Fibroblast of peridontal ligament (primary cell): ENCODE measurements around the gene LANCL2.
"Not testable (repeated sequence)": the region's sequence is repeated elsewhere in the genome, so short reads cannot be mapped to it uniquely, and the experiment has no call there.

ENCODE experiments used
- DNase-seq: peaks from one replicate; pipeline ENCODE4 v3.0.0-alpha.2; 2010; ENCODE audit errors: extremely low read depth

LANCL2 gene

DNA sequence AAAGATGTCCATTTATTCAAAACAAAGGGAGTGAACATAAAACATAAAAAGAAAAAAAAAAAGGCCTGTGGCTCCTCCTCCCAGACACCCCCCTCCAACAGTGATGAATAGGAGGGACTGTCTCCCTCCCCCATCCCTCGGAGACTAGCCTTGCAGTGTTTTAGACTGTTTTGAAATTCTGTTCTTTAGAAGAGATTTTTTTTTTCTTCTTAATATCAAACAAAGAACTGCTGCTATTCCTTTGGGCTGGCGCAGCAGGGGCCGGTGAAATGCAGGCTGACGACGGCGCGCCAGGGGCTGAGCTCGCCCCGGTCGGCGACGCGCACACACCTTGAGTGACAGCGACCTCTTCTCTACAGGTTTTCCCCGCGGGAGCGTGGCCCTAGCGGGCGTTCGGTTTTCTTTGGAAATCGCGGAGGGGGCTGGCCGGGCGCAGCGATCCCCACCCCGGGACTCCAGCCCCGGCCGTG lies at the start of gene LANCL2:
TSS of gene LANCL2 (plus strand) at position 133 of the 470 bp plus-strand sequence. CDS start 689 bp downstream, outside the sequence.
- DNase-seq, result peak; percentile 51

DNA sequence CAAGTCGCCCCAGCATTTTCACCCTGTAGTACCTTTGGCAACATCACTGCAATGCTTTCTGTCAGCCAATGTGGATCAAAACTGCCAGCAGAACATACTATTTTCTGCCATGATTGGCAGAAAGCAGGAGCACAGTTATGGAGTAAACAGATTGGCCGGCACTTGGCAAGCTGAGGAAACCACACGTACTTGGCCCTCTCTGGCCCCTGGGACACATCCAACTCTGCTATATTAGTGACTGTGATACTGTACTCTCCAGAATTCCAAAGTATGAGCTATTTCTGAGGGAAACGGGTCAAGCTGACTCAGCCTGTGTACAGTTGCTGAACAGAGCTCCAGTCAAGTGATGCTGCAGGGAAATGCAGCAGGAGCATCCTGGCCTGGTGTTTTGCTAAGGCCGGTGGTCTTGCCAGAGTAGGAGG lies 39.8 kb upstream of the LANCL2 start:
- DNase-seq, result peak; percentile 98

DNA sequence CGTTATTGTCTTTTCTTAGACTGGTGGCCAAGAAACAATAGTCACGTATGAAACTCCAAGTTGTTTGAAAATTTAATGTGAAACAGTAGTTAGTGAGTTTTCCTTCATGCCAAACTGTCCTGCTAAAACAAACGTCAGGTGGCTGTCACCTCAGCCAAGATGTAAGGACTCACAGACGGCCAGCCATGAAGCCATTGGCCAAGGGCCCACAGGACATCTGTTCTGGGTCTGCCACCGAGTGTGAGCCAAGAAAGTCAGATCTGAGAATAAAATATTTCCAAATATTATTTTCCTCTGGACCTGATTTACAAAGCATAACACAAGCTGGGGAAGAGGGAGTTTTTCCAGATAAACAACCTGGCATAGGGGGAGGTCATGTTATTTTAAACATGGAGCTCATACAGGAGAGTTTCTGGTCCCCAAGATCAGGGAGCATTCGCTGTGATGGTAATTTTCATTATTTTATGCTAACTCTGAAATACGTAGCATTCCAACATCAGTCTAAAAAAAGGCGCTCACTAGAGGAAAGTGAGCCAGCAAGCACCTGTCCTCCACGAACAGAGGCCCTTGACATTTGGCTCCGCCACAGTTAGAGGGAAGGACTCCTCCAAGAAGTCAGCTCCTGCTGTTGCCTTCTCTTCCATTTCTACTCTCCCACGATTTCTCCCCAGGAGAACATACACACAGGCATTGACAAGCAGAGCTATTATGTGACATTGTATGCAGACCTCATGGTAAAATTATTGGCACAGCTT lies 38.9 kb upstream of the LANCL2 start:
- peak; percentile 40 for DNase-seq

DNA sequence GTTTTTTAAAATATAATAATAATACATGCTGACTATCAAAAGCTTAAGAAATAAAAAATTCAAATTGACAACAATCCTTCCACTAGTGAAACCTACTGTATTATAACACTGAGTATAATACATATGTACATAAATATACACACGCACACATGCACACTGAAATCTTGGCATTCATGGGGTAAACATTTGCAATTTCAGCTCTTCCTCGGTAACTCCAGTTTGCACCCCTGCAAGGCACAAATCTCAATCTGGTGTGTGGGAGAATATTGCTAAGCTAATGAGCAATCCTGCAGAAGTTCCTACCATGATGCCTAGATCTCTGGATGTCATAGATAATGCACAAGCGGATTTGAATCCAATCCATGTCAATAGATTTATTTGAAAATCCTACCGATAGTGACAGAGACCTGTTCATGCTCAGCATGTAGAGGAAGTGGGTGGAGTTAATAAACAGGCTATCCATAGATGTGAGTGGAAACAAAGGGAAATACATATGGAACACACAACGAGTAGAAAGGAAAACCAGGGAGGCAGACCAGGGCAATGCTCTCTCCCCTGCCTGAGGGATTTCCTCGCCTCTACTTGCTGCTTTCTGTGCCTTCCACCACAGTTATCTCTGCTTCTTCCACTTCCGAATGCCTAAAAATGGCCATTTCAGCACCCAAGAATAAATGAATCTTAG lies 38.1 kb upstream of the LANCL2 start:
- no peak for DNase-seq

DNA sequence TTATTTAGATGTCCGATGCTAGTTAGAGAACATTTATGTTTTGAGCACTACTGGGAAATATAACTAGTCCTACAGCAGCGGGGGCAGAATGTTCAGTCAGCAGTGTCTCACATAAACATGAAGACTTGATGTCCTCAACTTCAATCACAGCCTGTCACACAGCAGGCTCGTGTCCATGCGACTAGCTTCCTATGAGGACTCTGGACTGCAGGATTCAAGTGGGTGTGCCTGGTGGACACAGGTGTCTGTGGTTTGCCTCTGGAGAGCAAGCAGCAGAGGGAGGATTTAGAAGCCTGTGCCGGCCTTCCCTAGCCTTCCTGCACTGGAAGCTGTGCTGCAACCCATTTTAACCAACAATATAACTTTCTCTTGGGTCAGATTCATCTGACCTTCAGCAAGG lies 30.0 kb upstream of the LANCL2 start:
- no peak for DNase-seq

GRCh38 chr7:55335786-55336185 lies 29.4 kb upstream of the LANCL2 start:
- no peak for DNase-seq

GRCh38 chr7:55336540-55336939 lies 28.6 kb upstream of the LANCL2 start:
- DNase-seq, result no peak

- DNase-seq, result no peak
Observed at GRCh38 chr7:55339033-55340000, 25.8 kb upstream of the LANCL2 start.

DNA sequence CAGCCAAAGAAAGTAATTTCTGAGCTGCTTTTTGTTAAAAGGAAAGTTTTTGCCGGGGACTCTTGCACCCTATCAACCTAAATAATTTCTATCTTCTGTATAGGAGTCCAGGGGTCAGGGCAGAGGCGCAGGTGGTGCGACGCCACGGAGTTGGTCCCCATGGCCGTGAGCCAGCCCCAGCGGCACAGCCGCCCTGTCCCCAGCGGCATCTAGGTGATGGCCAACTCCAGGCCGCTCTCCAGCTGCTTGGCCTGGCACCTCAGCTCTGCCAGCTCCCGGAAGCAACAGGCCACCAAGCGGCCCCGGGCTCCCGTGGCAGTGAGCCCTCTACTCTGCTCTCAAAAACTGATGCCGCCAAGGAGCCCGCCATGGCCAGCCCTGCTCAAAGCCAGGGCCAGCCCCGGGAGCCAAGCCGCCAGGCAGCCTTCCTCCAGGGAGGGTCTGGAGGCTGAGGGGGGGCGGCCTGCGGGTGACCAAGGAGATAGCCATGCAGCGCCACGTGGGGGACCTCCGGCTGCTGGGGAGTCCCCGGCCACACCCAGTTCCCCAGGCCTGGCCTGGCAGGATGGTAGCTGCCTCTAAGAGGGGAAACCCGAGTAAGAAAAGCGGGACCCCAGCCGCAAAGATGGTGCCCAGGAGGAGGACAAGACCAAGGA lies 22.8 kb upstream of the LANCL2 start:
- DNase-seq, result no peak

GRCh38 chr7:55343002-55343781 lies 21.9 kb upstream of the LANCL2 start:
- DNase-seq, result no peak

GRCh38 chr7:55343860-55344606 lies 21.1 kb upstream of the LANCL2 start:
- no peak for DNase-seq

GRCh38 chr7:55344840-55345239 lies 20.3 kb upstream of the LANCL2 start:
- no peak for DNase-seq

GRCh38 chr7:55345292-55345691 lies 19.8 kb upstream of the LANCL2 start:
- no peak for DNase-seq

GRCh38 chr7:55348502-55348901 lies 16.6 kb upstream of the LANCL2 start:
- peak; percentile 59 for DNase-seq

DNA sequence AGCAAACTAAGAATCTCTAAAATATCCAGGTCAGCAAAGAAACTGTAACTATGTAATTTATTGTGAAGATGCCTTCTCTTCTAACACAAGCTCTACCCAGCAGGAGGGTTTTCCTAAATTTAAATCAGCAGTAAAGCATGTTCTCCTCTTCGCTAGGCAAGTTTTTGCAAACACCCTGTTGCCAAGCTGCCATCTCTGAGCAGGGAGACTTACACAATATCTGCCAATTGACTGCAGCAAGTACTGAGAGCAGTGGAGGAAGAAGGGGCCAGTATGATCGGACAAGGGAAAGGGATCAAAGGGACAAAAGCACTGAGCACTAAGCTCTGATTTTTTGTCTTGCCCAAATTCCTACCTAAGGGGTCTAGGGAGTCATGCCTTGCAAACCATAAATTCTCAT lies 16.0 kb upstream of the LANCL2 start:
- peak; percentile 29 for DNase-seq

DNA sequence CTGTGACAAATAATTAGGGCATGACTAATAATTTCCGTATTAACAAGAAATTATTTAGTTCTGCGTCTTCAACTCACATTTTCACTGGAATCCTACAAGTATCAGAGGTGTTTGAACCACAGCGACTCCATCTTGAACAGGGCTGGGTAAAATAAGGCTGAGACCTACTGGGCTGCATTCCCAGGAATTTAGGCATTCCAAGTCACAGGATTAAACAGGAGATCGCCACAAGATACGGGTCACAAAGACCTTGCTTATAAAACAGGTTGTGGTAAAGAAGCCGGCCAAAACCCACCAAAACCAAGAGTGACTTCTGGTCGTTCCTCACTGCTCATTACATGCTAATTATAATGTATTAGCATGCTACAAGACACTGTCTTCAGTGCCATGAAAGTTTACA lies 14.9 kb upstream of the LANCL2 start:
- no peak for DNase-seq

DNA sequence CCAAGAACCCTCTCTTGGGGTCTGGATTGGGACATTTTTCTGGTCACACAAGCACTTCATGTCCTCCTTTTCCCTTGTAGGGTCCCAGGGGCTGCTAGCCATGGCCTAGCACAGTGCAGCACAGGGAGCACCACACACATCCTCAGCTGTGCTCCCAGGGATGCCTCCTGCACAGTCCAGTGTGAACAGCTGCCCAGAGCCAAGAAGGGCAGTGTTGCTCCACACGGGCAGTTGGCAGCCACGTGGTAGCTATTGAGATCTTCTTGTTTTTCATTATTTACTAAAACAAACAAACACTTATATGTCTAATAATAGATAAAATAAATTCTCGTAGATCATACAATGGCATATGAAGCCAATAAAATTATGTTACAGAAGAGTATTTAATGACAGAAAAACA lies 13.9 kb upstream of the LANCL2 start:
- no peak for DNase-seq

- not testable (repeated sequence) for DNase-seq
Observed at GRCh38 chr7:55352947-55353273, 12.2 kb upstream of the LANCL2 start.

- no peak for DNase-seq
Observed at GRCh38 chr7:55360486-55360885, 4.7 kb upstream of the LANCL2 start.

DNA sequence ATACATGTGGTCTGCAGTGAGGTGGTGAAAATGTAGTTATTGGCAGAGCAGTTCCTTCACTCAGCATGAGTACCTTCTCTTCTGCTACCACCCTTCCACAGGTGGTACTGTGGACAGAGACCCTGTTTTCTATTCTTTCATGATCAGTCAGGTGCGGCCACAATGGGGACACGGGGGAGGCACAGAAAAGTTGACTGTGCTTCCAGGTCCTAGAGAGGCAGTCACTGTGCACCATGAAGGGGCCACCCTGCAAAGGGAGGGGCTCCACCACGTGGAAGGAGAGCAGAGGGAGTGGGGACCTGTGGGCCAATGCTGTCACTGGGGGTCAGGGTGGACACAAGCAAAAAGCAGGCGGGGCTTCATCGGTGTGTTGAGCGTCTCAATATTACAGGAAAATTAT lies 3.6 kb upstream of the LANCL2 start:
- no peak for DNase-seq
